Measurements from ENCODE around the gene CCDC78. TPM values are rescaled to one million over a fixed set of nuclear protein-coding genes. Genes with fewer than 3 reads are reported as not detected.

Gene CCDC78
- total RNA-seq, 2 donors from 2014 or later = 0.43 to 0.56 TPM

DNA sequence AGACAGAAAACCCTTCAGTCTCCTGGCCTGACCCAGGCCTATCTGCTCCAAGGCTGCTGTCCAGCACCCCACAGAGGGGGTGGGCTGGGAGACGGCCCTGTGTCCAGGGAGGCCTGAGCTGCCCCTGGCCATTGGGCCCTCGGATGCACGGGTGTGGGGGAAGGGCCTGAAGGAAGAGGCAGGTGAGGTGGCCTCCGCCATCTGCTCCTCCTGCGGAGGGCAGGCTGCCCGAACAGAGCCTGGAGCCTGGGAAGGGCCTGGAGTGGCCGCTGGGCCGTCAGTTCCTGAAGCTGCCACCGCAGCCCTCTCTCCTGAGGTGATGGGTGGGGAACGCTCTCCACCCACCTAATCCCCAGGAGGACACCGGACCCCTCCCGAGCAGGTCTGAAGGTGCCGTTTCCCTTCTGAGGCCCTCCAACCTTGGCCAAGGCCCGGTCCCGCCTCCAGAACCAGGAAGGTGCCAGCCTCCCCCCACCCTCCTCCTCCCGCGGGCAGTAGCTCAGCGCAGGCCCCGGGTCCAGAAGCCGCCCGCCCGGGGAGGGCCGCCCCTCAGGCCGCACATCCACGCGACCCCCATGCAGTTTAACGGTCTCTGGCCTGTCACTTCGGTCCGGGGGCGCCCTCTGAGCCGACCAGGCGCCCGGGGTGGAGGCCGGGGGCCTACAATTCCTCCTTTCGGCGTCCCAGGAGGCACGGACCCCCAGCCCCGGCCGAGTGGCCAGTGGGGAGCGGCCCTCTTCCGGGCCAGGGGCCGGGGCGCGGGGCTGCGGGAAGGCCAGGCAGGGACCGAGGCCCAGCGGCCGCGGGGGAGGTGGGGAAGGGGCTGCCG, 21.5 kb downstream of the CCDC78 start:
- Histone ChIP-seq H3K4me3 (peak overlapping the region in 1 of 2 donors; percentile 21), H3K27me3 (peaks cover 12 to 62% of the 10 kb centered on the region in 2 donors), H3K4me1 (peaks cover 0 to 31% of the 10 kb centered on the region in 2 donors), H3K9me3 (no peaks in the 10 kb centered on the region), H3K27ac (no peak overlapping the region), H3K36me3 (no peaks in the 10 kb centered on the region)
- TF ChIP-seq, protein P1, sequence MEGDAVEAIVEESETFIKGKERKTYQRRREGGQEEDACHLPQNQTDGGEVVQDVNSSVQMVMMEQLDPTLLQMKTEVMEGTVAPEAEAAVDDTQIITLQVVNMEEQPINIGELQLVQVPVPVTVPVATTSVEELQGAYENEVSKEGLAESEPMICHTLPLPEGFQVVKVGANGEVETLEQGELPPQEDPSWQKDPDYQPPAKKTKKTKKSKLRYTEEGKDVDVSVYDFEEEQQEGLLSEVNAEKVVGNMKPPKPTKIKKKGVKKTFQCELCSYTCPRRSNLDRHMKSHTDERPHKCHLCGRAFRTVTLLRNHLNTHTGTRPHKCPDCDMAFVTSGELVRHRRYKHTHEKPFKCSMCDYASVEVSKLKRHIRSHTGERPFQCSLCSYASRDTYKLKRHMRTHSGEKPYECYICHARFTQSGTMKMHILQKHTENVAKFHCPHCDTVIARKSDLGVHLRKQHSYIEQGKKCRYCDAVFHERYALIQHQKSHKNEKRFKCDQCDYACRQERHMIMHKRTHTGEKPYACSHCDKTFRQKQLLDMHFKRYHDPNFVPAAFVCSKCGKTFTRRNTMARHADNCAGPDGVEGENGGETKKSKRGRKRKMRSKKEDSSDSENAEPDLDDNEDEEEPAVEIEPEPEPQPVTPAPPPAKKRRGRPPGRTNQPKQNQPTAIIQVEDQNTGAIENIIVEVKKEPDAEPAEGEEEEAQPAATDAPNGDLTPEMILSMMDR (IDR thresholded peaks at IDR 0.05) = no peak
- no peak for DNase-seq (ENCODE audit: low spot score)

DNA sequence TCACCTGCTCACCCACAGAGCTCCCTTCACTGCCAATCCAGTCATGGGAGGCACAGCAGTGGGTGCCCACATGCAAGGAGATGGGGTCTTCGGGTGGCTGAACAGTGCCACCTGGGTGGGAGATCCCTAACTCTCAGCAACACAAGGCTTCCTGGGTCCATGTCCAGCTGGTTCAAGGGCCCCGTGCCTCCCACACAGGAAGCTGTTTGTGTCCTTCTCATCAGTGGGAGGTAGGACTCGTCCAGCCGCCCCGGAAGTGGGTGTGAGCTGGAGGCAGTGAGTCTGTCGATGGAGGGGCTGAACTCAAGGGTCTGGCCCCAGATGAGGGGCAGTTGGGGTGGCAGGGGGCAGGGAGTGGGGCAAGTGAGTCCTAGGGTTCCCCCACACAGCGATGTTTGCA, 22.2 kb downstream of the CCDC78 start:
- peaks cover 12 to 57% of the 10 kb centered on the region in 2 donors for H3K27me3 ChIP-seq
- H3K36me3 ChIP-seq = no peaks in the 10 kb centered on the region
- no peak for DNase-seq (ENCODE audit: low spot score)
- no peak overlapping the region for H3K27ac ChIP-seq
- H3K4me1 ChIP-seq = peaks cover 0 to 25% of the 10 kb centered on the region in 2 donors
- H3K9me3 ChIP-seq = no peaks in the 10 kb centered on the region
- no peak overlapping the region for H3K4me3 ChIP-seq
- TF ChIP-seq, protein P1 (IDR thresholded peaks at IDR 0.05) = no peak

DNA sequence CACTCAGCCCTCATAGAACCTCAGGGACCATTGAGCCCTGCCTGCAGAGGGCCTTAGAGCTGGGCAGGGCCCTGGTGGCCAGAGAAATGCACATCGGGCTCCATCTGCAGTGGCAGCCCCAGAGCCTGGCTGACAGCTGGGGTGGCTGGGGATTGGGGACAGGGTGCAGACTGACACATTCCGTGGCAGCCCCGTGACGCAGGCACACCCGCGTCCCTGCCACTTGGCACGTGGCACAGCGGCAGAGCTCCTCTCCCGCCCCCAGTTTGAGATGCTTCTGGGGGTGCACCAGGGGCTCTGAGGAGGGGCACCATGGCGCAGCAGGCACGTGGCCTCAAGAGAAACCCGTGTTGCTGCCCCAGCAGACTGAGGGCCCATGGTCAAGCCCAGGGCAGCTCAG, 22.8 kb downstream of the CCDC78 start:
- Histone ChIP-seq H3K4me3 (no peak overlapping the region), H3K36me3 (no peaks in the 10 kb centered on the region), H3K27me3 (peaks cover 12 to 51% of the 10 kb centered on the region in 2 donors), H3K27ac (no peak overlapping the region), H3K9me3 (no peaks in the 10 kb centered on the region), H3K4me1 (peaks cover 0 to 25% of the 10 kb centered on the region in 2 donors)
- TF ChIP-seq, protein P1 (IDR thresholded peaks at IDR 0.05) = no peak
- DNase-seq (ENCODE audit: low spot score) = no peak

DNA sequence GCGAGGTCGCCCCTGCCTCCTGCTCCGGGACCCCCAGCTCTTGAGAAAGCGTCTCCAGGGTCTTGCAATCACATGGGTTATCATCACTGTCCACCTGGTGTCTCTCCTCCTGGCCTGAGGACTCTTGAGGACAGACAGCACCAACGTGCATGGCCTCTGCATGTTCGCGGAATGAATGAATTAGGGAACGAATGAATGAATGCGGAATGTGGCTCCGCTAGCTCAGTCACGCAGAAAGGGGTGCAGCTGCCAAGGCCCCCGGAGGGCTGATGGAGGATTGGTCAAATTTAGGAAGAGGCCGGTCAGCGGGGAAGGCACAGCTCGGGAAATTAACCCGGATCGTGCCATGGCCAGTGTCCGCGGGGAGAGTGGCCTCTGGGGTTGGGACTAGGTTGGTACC, 23.9 kb downstream of the CCDC78 start:
- TF ChIP-seq, protein P1 (IDR thresholded peaks at IDR 0.05) = no peak
- Histone ChIP-seq H3K4me3 (no peak overlapping the region), H3K27ac (no peak overlapping the region), H3K9me3 (no peaks in the 10 kb centered on the region), H3K36me3 (no peaks in the 10 kb centered on the region), H3K4me1 (peaks cover 0 to 25% of the 10 kb centered on the region in 2 donors), H3K27me3 (peaks cover 7 to 48% of the 10 kb centered on the region in 2 donors)
- no peak for DNase-seq (ENCODE audit: low spot score)

DNA sequence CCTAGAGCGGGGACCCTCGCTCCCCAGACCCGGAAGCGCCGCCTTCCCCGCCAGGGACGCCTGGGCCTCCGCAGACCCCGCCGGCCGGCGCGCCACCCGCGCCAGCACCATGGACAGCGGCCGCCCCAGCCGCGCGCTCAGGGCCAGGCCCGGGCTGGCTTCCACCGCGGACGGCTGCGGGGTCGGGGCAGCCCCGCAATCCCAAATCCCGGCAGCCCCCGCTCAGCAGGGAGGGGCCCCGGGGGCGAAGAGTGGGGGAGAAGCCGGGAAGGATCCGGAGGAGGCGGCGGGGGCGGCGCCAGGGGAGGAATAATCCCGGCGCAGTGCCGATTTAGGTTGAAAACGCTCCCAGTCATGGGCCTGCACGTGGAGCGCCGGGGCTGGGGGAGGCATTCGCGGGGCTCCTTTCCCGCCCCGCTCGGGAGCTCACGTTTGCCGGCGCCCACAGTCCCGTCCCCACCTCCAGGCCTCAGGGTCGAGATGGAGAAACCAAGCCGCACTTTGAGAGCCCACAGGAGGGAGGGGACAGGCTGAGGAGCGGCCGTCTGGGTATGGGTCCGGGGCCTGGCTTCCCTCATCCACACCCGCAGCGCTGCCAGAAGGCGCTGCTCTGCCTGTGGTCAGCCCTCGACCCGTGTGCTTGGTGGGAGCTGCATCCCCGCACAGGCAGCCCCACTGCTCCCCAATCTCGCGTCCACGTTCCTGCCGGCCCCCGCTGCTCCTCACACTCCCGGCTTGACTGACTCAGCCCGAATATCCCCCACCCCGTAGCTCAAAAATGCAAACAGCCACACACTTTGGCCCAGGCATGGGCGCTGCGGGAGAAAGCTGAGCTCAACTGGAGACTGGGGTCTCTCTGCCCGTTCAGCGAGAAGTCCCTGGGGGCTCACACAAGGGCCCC, 25.3 kb downstream of the CCDC78 start:
- no peak for DNase-seq (ENCODE audit: low spot score)
- Histone ChIP-seq H3K27ac (no peak overlapping the region), H3K36me3 (no peaks in the 10 kb centered on the region), H3K27me3 (peaks cover 4 to 39% of the 10 kb centered on the region in 2 donors), H3K4me3 (no peak overlapping the region), H3K4me1 (peaks cover 0 to 20% of the 10 kb centered on the region in 2 donors), H3K9me3 (no peaks in the 10 kb centered on the region)
- TF ChIP-seq, protein P1 (IDR thresholded peaks at IDR 0.05) = no peak
